ENCODE measurements around the gene BCKDHA. TPM values are rescaled to one million over a fixed set of nuclear protein-coding genes. Genes with fewer than 3 reads are reported as not detected.

BCKDHA gene
- total and polyA plus RNA-seq, 9 of the 15 experiments (the other 6 are each of a cell fraction or from before 2014, with no cell fraction given): 4.5 to 52.5 (median 14.1) TPM

DNA sequence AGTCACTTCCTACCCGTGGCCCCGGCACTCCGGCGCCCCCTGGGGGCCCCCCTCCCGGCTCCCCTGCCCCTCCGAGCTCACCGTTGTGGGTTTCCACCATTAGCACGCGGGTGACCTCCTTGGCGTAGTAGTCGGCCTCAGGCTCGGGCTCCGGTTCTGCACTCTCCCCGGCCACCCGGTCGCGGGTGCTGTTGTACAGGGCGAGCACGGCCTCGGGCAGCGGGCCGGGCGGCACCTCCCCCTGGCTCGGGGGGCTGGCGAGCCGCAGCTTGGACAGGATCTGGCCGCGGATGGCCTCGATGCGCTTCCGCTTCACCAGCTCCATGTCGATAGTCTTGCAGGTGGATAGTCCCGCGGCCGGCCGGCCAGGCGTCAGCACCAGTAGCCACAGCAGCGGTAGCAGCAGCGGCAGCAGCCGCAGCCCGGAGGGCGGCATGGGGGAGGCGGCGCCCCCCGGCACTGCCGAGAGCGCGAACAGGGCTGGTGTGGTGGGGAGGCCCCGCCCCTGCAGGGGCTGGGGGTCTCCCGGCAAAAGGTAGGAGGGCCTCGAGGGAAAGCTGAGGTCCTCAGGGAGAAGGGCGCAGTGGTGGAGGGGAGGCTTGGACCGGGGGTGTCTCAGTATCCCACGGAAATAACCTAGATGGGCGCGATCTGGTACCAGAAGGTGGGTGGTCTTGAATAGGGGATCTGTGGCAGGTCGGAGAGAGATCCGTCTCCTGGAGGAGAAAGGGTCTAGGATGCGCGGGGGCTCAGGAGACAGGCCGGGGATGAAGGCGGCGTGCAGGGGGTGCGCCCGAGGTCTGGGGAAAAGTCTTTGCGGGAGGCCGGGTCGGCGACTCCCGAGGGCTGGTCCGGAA is 44.8 kb upstream of the BCKDHA start (continued):
- TF ChIP-seq TEAD2 (tag; IDR thresholded peaks at IDR 0.05): no peak
- no peak for TF ChIP-seq BRD9 (IDR thresholded peaks at IDR 0.05; ENCODE audit: low read depth, partially characterized antibody)
- no peak for TF ChIP-seq NR1H2 (CRISPR knock-in tag; IDR thresholded peaks at IDR 0.05)
- peak; percentile 66 to 76 (median 70) for TF ChIP-seq CTCF (IDR thresholded peaks at IDR 0.05 in 2 of 3, conservative IDR thresholded peaks at IDR 0.05 in 1 of 3; ENCODE audit: insufficient read depth in 2 of 3, low read depth in 1 of 3, low read length in 3 of 3)
- TF ChIP-seq, protein P1, sequence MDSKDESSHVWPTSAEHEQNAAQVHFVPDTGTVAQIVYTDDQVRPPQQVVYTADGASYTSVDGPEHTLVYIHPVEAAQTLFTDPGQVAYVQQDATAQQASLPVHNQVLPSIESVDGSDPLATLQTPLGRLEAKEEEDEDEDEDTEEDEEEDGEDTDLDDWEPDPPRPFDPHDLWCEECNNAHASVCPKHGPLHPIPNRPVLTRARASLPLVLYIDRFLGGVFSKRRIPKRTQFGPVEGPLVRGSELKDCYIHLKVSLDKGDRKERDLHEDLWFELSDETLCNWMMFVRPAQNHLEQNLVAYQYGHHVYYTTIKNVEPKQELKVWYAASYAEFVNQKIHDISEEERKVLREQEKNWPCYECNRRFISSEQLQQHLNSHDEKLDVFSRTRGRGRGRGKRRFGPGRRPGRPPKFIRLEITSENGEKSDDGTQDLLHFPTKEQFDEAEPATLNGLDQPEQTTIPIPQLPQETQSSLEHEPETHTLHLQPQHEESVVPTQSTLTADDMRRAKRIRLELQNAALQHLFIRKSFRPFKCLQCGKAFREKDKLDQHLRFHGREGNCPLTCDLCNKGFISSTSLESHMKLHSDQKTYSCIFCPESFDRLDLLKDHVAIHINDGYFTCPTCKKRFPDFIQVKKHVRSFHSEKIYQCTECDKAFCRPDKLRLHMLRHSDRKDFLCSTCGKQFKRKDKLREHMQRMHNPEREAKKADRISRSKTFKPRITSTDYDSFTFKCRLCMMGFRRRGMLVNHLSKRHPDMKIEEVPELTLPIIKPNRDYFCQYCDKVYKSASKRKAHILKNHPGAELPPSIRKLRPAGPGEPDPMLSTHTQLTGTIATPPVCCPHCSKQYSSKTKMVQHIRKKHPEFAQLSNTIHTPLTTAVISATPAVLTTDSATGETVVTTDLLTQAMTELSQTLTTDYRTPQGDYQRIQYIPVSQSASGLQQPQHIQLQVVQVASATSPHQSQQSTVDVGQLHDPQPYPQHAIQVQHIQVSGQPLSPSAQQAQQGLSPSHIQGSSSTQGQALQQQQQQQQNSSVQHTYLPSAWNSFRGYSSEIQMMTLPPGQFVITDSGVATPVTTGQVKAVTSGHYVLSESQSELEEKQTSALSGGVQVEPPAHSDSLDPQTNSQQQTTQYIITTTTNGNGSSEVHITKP (IDR thresholded peaks at IDR 0.05; ENCODE audit: partially characterized antibody): no peak
- no peak for TF ChIP-seq NCOA4 (IDR thresholded peaks at IDR 0.05; ENCODE audit: partially characterized antibody)
- no peak for TF ChIP-seq PRMT5 (CRISPR knock-in tag; IDR thresholded peaks at IDR 0.05)
- no peak; the same call in 1 of the 2 replicates for TF ChIP-seq HDAC2 (IDR thresholded peaks at IDR 0.05)
- TF ChIP-seq, protein P2, sequence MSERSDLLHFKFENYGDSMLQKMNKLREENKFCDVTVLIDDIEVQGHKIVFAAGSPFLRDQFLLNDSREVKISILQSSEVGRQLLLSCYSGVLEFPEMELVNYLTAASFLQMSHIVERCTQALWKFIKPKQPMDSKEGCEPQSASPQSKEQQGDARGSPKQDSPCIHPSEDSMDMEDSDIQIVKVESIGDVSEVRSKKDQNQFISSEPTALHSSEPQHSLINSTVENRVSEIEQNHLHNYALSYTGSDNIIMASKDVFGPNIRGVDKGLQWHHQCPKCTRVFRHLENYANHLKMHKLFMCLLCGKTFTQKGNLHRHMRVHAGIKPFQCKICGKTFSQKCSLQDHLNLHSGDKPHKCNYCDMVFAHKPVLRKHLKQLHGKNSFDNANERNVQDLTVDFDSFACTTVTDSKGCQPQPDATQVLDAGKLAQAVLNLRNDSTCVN (CRISPR knock-in tag; IDR thresholded peaks at IDR 0.05): no peak
- TF ChIP-seq ZNF830 (CRISPR knock-in tag; IDR thresholded peaks at IDR 0.05): no peak
- no peak for TF ChIP-seq ZFPM2 (CRISPR knock-in tag; IDR thresholded peaks at IDR 0.05)
- TF ChIP-seq VEZF1 (CRISPR knock-in tag; IDR thresholded peaks at IDR 0.05): peak; percentile 89
- TF ChIP-seq HINFP (tag; conservative IDR thresholded peaks at IDR 0.05; ENCODE audit: low read depth): no peak
- 0 out of 4 replicates have a peak, but pooled peaks of 1 of the 2 experiments have one; percentile 14 for TF ChIP-seq SIX5 (IDR thresholded peaks at IDR 0.05; ENCODE audit: borderline replicate concordance in 1 of 2, insufficient read depth in 1 of 2, low read depth in 1 of 2, low read length in 2 of 2)
- TF ChIP-seq ZNF146 (CRISPR knock-in tag; IDR thresholded peaks at IDR 0.05; ENCODE audit: unreplicated experiment): no peak

Data from K562 (cell line).